ENCODE measurements around the gene CDK13. TPM values are rescaled to one million over a fixed set of nuclear protein-coding genes. Genes with fewer than 3 reads are reported as not detected.
"Not testable (repeated sequence)": the region's sequence is repeated elsewhere in the genome, so short reads cannot be mapped to it uniquely, and the experiment has no call there.

Gene CDK13
- total RNA-seq, 4 donors from 2014 or later = 53.9 to 93.6 (median 60.3) TPM

DNA sequence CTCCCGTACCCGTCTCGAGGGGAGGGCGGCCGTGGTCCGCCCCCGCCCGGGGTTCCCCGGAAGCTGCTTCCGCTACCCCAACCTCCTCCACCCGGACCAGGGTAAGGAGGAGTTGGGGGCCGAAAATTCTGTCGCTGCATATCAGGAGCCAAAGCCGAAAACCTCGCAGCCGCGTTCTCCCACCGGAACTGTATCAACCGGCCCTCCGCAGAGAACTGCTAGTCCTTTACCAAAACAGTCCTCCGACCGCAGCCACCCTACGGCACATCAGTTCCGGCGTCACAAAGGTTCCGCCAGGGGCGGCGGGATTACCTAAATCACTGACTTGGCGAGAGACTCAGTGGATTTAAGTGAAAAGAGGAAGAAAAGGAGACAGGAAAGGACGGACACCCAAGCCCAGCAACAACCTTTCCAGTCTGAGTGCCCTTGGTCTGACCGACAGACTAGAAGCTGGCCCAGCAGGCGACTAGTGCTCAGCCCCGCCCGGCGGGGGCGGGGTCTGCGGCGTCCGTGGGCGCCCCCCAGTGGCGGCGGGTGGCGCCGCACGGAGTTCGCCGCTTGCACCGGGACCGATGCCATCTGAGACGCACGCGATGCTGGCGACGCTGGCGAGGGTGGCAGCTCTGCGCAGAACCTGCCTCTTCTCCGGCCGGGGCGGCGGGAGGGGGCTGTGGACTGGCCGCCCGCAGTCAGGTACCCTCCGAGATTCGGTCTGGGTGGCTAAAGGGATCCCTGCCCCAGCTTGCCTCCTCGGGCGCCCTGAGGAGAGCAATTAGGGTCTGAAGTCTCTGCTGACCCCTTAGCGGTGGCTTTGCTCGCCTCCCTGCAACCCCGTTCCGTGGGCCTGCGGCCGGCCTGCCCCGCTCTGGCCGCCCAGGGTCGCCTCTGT is 184.6 kb downstream of the CDK13 start, which contains the start of the genes MPLKIP and SUGCT:
MPLKIP (minus strand) TSS at position 195 of the 889 bp plus-strand sequence; CDS start at position 140, 55 bp downstream.
SUGCT (plus strand) TSS at position 578 of the 889 bp plus-strand sequence.
- TF ChIP-seq, protein P1, sequence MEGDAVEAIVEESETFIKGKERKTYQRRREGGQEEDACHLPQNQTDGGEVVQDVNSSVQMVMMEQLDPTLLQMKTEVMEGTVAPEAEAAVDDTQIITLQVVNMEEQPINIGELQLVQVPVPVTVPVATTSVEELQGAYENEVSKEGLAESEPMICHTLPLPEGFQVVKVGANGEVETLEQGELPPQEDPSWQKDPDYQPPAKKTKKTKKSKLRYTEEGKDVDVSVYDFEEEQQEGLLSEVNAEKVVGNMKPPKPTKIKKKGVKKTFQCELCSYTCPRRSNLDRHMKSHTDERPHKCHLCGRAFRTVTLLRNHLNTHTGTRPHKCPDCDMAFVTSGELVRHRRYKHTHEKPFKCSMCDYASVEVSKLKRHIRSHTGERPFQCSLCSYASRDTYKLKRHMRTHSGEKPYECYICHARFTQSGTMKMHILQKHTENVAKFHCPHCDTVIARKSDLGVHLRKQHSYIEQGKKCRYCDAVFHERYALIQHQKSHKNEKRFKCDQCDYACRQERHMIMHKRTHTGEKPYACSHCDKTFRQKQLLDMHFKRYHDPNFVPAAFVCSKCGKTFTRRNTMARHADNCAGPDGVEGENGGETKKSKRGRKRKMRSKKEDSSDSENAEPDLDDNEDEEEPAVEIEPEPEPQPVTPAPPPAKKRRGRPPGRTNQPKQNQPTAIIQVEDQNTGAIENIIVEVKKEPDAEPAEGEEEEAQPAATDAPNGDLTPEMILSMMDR (IDR thresholded peaks at IDR 0.05) = peak in 2 of 3 donors; percentile 81 to 93
- DNase-seq (ENCODE audit: low spot score) (peak; percentile 58), ATAC-seq (ENCODE audit: low FRiP score) (peak; percentile 98)

DNA sequence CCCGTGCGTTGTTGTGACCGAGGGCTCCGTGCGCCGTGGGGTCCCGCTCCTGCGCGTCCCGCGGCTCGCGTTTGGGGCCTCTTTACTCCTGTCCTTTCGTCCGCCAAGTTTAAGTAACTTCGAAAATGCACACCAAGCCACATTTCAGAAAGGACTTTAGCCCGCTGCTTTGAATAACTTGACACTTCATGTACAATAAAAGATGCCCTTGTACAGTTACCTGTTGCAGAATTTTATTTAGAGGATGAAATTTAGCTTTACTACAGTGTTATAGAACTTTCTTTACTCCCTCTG is 185.2 kb downstream of the CDK13 start:
- TF ChIP-seq, protein P1 (IDR thresholded peaks at IDR 0.05) = no peak
- ATAC-seq (ENCODE audit: low FRiP score) (peak; percentile 12), DNase-seq (ENCODE audit: low spot score) (no peak)

DNA sequence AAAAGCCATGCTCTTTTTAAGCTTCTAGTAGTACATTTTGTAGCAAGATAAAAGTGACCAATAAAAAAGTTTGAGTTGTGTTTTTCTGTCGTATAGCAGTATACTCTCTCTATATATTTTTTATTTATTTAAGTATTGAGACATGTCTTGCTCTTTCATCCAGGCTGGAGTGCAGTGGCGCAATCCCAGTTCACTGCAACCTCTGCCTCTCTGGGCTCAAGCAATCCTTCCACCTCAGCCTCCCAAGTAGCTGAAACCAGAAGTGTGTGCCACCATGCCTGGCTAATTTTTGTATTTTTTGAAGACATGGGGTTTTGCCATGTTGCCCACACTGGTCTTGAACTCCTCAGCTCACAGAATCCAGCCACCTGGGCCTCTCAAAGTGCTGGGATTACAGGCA is 187.5 kb downstream of the CDK13 start:
- TF ChIP-seq, protein P1 (IDR thresholded peaks at IDR 0.05) = no peak
- no peak for ATAC-seq (ENCODE audit: low FRiP score)

DNA sequence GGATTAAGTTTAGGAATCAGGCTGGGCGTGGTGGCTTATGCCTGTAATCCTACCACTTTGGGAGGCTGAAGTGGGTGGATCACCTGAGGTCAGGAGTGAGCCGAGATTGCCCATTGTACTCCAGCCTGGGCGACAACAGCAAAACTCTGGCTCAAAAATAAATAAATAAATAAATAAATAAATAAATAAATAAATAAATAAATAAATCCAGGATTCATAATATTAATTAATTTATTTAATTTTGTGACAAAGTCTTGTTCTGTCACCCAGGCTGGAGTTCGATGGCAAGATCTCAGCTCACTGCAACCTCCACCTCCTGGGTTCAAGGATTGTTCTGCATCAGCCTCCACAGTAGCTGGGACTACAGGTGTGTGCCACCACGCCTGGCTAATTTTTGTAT is 188.9 kb downstream of the CDK13 start:
- no peak for DNase-seq (ENCODE audit: low spot score)
- TF ChIP-seq, protein P1 (IDR thresholded peaks at IDR 0.05) = no peak
- ATAC-seq (ENCODE audit: low FRiP score) = no peak

More for the DNA sequence above, 187.5 kb downstream of the CDK13 start:
- no peak for DNase-seq (ENCODE audit: low spot score)

DNA sequence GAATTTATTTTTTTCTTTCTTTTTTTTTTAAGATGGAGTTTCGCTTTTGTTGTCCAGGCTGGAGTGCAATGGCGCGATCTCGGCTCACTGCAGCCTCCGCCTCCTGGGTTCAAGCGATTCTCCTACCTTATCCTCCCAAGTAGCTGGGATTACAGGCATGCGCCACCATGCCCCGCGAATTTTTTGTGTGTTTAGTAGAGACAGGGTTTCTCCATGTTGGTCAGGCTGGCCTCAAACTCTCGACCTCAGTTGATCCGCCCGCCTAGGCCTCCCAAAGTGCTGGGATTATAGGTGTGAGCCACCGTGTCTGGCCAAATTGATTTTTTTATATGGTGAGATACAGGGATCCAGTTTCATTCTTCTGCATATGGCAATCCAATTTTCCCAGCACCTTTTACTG is 189.8 kb downstream of the CDK13 start:
- DNase-seq (ENCODE audit: low spot score) = not testable (repeated sequence)

DNA sequence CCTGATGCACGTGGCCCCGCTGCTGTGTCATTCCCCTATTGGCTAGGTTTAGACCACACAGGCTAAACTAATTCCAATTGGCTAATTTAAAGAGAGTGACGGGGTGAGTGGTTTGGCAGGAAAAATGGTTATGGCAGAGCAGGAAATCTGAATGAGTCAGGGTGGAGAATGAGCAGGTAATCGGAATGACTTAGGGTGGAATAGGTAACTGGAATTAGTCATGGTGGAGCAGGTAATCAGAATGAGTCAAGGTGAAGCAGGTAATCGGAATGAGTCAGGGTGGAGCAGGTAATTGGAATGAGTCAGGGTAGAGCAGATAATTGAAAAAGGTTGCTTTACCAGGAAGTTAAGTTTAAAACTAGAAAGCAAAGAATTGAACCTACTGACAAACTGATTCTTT is 191.9 kb downstream of the CDK13 start:
- ATAC-seq (ENCODE audit: low FRiP score) = not testable (repeated sequence)

More for the DNA sequence above, 189.8 kb downstream of the CDK13 start:
- not testable (repeated sequence) for ATAC-seq (ENCODE audit: low FRiP score)

DNA sequence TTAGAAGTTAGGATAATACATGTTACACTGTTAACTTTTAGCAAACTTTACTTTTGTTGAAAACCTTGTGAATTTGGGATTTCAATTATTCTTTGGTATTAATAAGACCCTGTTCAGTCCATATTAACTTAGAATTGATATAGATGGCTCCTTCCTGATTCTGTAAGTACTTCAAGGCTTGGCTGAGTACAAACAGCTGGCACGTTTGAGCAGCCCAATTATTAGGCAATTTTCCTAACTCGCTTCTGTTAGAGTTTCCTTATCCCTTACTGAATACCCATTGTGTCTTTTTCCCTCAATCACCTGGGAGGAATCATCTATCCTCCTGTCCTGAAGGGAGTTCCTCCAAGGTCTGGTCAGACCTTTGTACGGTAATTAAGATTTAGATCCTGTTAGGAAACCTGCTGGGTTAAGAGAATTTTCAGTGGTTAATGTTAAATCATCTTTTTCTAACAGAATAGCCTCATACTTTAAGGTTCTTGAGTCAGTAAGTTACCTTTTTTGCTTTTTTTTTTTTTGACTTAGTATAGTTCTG is 195.6 kb downstream of the CDK13 start:
- not testable (repeated sequence) for ATAC-seq (ENCODE audit: low FRiP score)

More for the DNA sequence above, 191.9 kb downstream of the CDK13 start:
- DNase-seq (ENCODE audit: low spot score) = not testable (repeated sequence)

DNA sequence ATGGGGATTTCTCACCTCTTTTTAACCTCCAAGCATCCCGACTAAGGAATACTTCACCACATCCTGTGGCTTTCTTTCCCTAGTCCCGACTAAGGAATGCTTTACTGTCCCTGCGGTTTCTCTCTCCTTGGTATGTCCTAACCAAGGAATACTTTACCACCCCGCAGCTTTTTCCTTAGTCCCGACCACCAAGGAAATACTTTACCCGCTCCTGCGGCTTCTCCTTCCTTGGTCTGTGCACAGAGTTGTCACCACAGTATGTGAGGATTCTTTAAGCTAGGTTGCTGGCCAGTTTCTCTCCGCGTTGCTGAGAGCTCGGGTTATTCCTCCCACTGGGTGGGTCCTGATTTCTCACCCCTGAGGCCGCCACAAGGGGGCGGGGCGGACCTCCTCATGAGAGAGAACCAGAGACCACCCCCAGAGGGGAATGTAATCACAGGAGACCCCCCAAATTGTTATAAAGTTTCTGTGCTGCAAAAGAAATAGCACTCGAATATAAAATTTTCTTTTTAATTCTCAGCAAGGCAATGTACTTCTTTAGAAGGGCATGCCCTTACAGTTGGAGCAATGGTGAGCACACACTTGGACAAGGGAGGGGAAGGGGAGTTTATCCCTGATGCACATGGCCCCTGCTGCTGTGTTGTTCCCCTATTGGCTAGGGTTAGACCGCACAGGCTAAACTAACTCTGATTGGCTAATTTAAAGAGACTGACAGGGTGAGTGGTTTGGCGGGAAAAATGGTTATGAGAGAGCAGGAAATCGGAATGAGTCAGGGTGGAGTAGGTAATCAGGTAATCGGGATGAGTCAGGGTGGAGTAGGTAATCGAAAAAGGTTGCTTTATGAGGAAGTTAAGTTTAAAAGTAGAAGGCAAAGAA is 197.6 kb downstream of the CDK13 start:
- DNase-seq (ENCODE audit: low spot score) (no peak), ATAC-seq (ENCODE audit: low FRiP score) (no peak)
- TF ChIP-seq, protein P1 (IDR thresholded peaks at IDR 0.05) = no peak

More for the DNA sequence above, 195.6 kb downstream of the CDK13 start:
- DNase-seq (ENCODE audit: low spot score) = not testable (repeated sequence)

DNA sequence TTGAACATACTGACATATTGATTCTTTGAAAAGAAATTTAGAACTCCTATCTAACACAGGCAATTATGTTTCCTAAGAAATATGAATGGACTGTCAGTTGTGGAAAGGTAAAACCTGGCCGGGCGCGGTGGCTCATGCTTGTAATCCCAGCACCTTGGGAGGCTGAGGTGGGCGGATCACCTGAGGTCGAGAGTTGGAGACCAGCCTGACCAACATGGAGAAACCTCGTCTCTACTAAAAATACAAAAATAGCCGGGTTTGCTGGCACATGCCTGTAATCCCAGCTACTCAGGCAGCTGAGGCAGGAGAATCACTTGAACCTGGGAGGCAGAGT is 198.2 kb downstream of the CDK13 start:
- not testable (repeated sequence) for ATAC-seq (ENCODE audit: low FRiP score); DNase-seq (ENCODE audit: low spot score)

Measured in omental fat pad (tissue), 4 donors.